HEK293T (cell line): ENCODE data around the gene HPRT1.

Experiments
- ARNT ChIP-seq: fragments of 450-650 bp; IDR thresholded peaks from 2 replicates; pipeline ENCODE4 v1.6.1; 2017; ENCODE audit warnings: mild to moderate bottlenecking
- BHLHE40 ChIP-seq: fragments of 450-650 bp; IDR thresholded peaks from 2 replicates; pipeline ENCODE4 v1.6.1; 2016; ENCODE audit warnings: mild to moderate bottlenecking, moderate library complexity, borderline replicate concordance
- CTBP1 ChIP-seq: fragments of 450-650 bp; IDR thresholded peaks from 2 replicates; pipeline ENCODE4 v1.6.1; 2016; ENCODE audit warnings: borderline replicate concordance
- ELF4 ChIP-seq: fragments of 450-650 bp; IDR thresholded peaks from 2 replicates; pipeline ENCODE4 v1.6.1; 2017; ENCODE audit warnings: antibody characterized with exemption
- FOXK2 ChIP-seq: fragments of 450-650 bp; IDR thresholded peaks from 2 replicates; pipeline ENCODE4 v1.6.1; 2016; ENCODE audit warnings: mild to moderate bottlenecking
- FOXM1 ChIP-seq: fragments of 450-650 bp; IDR thresholded peaks from 2 replicates; pipeline ENCODE4 v1.6.1; 2017; ENCODE audit warnings: mild to moderate bottlenecking, borderline replicate concordance
- L3MBTL2 ChIP-seq: fragments of 450-650 bp; conservative IDR thresholded peaks from 2 replicates; pipeline ENCODE4 v1.6.1; 2016; ENCODE audit warnings: mild to moderate bottlenecking
- LEF1 ChIP-seq: fragments of 450-650 bp; IDR thresholded peaks from 2 replicates; pipeline ENCODE4 v1.6.1; 2017; ENCODE audit warnings: mild to moderate bottlenecking, borderline replicate concordance
- NFRKB ChIP-seq: fragments of 450-650 bp; IDR thresholded peaks from 2 replicates; pipeline ENCODE4 v1.6.1; 2016; ENCODE audit warnings: mild to moderate bottlenecking, moderate library complexity
- SP1 ChIP-seq: fragments of 450-650 bp; IDR thresholded peaks from 2 replicates; pipeline ENCODE4 v1.6.1; 2017
- ZNF384 ChIP-seq: fragments of 450-650 bp; IDR thresholded peaks from 2 replicates; pipeline ENCODE4 v1.6.1; 2016
- TF ChIP-seq, protein P1 (sequence below): fragments of 450-650 bp; IDR thresholded peaks from 2 replicates; pipeline ENCODE4 v1.6.1; 2016

DNA sequence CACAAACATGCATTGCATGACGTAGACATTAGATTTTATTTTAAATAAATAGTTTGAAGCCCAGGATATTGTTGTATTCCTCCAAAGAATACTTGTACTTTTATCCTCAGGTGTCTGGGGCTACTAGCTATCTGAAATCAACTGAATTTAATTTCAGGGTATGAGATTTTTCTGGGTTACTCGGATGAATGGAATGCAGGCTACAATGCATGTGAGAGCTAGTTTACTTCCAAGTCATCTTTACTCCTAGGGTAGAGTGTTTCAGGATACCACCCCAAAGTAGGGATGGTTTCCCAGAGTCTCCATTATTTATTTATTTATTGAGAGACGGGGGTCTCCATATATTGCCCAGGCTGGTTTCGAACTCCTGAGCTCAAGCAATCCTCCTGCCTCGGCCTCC, 66.4 kb downstream of the HPRT1 start:
- TF ChIP-seq ARNT = no peak
- TF ChIP-seq BHLHE40 = no peak
- TF ChIP-seq ZNF384 = no peak
- no peak for TF ChIP-seq SP1
- TF ChIP-seq ELF4 = no peak
- no peak for TF ChIP-seq FOXM1
- no peak for TF ChIP-seq FOXK2
- TF ChIP-seq NFRKB = no peak
- no peak for TF ChIP-seq CTBP1
- no peak for TF ChIP-seq L3MBTL2
- TF ChIP-seq, protein P1, sequence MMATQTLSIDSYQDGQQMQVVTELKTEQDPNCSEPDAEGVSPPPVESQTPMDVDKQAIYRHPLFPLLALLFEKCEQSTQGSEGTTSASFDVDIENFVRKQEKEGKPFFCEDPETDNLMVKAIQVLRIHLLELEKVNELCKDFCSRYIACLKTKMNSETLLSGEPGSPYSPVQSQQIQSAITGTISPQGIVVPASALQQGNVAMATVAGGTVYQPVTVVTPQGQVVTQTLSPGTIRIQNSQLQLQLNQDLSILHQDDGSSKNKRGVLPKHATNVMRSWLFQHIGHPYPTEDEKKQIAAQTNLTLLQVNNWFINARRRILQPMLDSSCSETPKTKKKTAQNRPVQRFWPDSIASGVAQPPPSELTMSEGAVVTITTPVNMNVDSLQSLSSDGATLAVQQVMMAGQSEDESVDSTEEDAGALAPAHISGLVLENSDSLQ = no peak
- no peak for TF ChIP-seq LEF1
